KG1 (cell line): Measurements from ENCODE around the gene CYB5D1.

ENCODE experiments used
- DNase-seq: peaks from one replicate; lab custom pipeline; 2025; lab: John Stamatoyannopoulos, UW

The CYB5D1 gene

GRCh38 chr17:7833795-7834541 is 23.8 kb upstream of the CYB5D1 start, which contains the start of gene KDM6B:
Gene KDM6B, plus strand, starts transcription at chr17:7834217. Its CDS starts 11,338 bp downstream, at chr17:7845555.
- DNase-seq = peak; percentile 28

GRCh38 chr17:7834542-7834956 is 23.3 kb upstream of the CYB5D1 start:
- DNase-seq = no peak

- peak; percentile 28 for DNase-seq
These were observed 22.6 kb upstream of the CYB5D1 start for GRCh38 chr17:7834957-7835813.

- no peak for DNase-seq
These were observed 21.8 kb upstream of the CYB5D1 start for GRCh38 chr17:7835814-7836595.

- DNase-seq = peak; percentile 5
These were observed 21.0 kb upstream of the CYB5D1 start for GRCh38 chr17:7836596-7837407.

GRCh38 chr17:7837408-7838088 is 20.3 kb upstream of the CYB5D1 start:
- no peak for DNase-seq

GRCh38 chr17:7838090-7839075 is 19.4 kb upstream of the CYB5D1 start:
- DNase-seq = peak; percentile 37

- DNase-seq = no peak
These were observed 18.5 kb upstream of the CYB5D1 start for GRCh38 chr17:7839190-7839875.

GRCh38 chr17:7839876-7840261 is 17.9 kb upstream of the CYB5D1 start:
- no peak for DNase-seq

- no peak for DNase-seq
These were observed 17.4 kb upstream of the CYB5D1 start for GRCh38 chr17:7840441-7840840.

GRCh38 chr17:7840875-7841274 is 16.9 kb upstream of the CYB5D1 start:
- DNase-seq = no peak

- DNase-seq = no peak
These were observed 16.3 kb upstream of the CYB5D1 start for GRCh38 chr17:7841396-7841914.

- peak; percentile 41 for DNase-seq
These were observed 15.9 kb upstream of the CYB5D1 start for GRCh38 chr17:7841915-7842379.

GRCh38 chr17:7842380-7843256 is 15.2 kb upstream of the CYB5D1 start:
- DNase-seq = peak; percentile 43

- no peak for DNase-seq
These were observed 14.6 kb upstream of the CYB5D1 start for GRCh38 chr17:7843257-7843535.

GRCh38 chr17:7843536-7844291 is 14.1 kb upstream of the CYB5D1 start:
- peak; percentile 27 for DNase-seq
